Left lung (tissue), 10 donors: ENCODE measurements around the gene GOLGA8J. TPM values are rescaled to one million over a fixed set of nuclear protein-coding genes. Genes with fewer than 3 reads are reported as not detected.
A peak's percentile ranks its signal among the peaks of the same experiment; 100 is the strongest.
"Not testable (repeated sequence)": the region's sequence is repeated elsewhere in the genome, so short reads cannot be mapped to it uniquely, and the experiment has no call there.

Experiments
- ATAC-seq: fragments of 200-7000 bp; cut with Tn5 transposase; one replicate; pipeline ENCODE4 v1.9.1; 2020; ENCODE audit warnings: moderate library complexity
- DNase-seq, 4 donors: peaks; one replicate each; pipeline ENCODE4 v3.0.0-alpha.2; 2013 to 2020
- H3K27ac ChIP-seq, 2 donors: fragments of 200-600 bp; sonication (generic) in 1 of 2; one replicate each; pipeline versions ENCODE4 v1.5.0 to v1.8.0; 2020 to 2021
- H3K27me3 ChIP-seq, 2 donors: fragments of 200-600 bp; sonication (generic) in 1 of 2; one replicate each; pipeline versions ENCODE4 v1.5.0 to v1.8.0; 2020 to 2021
- H3K36me3 ChIP-seq, 2 donors: fragments of 200-600 bp; sonication (generic) in 1 of 2; one replicate each; pipeline versions ENCODE4 v1.5.0 to v1.8.0; 2020 to 2021
- H3K4me1 ChIP-seq, 2 donors: fragments of 200-600 bp; one replicate each; pipeline ENCODE4 v1.8.0; 2021
- H3K4me3 ChIP-seq, 2 donors: fragments of 200-600 bp; sonication (generic) in 1 of 2; one replicate each; pipeline versions ENCODE4 v1.5.0 to v1.8.0; 2020 to 2021; ENCODE audit warnings: mild to moderate bottlenecking in 1 of 2
- H3K9me3 ChIP-seq, 2 donors: fragments of 200-600 bp; sonication (generic) in 1 of 2; one replicate each; pipeline versions ENCODE4 v1.5.0 to v1.8.0; 2020 to 2021
- intact Hi-C, 2 donors: fragments of 100-400 bp; cut with DNase I; formaldehyde crosslinking; loops; one replicate each; pipeline versions ENCODE4 v1.11.2 to v1.14.2; 2022
- polyA plus RNA-seq, 6 donors: library from polyadenylated mRNA; unstranded; fragments of 120-200 nt; gene quantifications; one replicate each; pipeline ENCODE4 v1.2.1, GENCODE V29; 2013; ENCODE audit not compliant: insufficient read length in 6 of 6
- total RNA-seq, 2 donors: library from RNA; stranded (reverse); fragmentation: NEBNext Ultra II Directional; extraction: Animal tissue kit (Norgen Biotek cat#: 25700); gene quantifications; one replicate each; pipeline ENCODE4 v1.2.1, GENCODE V29; 2021
- donor health status: DM: no; HTN: yes; CAD: no.
- donor health status: DM: no; HTN: no; CAD: no.

GOLGA8J gene
- total and polyA plus RNA-seq, 8 donors, result 0.26 to 2.8 (median 1.7) TPM

DNA sequence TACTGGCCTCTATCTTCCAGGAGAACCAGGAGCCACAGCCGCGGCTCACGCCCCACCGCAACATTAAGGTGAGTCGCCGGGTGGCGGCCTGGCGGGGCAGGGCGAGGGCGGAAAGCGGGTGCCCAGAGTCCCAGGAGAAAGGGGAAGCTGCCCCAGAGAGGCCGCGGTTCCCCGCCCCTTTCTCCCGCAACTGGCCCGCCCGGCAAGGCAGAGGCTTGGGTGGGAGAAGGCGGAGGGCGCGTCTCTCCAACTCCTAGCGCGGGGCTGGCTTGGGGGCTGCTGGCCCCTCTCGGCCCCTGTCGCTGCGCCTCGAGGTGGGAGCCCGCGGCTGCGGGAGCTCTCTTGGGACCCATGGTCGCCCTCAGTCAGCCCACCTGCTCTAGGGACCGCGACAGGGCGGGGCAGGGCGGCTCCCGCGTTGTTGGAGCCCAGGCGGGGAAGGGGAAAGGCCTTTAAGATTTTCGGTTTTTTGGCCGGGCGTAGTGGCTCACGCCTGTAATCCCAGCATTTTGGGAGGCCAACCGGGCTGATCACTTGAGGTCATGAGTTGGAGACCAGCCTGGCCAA is 21.3 kb downstream of the GOLGA8J start:
- H3K4me3 ChIP-seq, result peak overlapping the region in 1 of 2 donors; percentile 36
- H3K9me3 ChIP-seq, H3K27ac ChIP-seq, H3K4me1 ChIP-seq, intact Hi-C loops, H3K36me3 ChIP-seq: not testable (repeated sequence)
- peak in 1 of 4 donors; percentile 37 for DNase-seq
- H3K27me3 ChIP-seq, result peaks cover 0 to 10% of the 10 kb centered on the region in 2 donors
- peak; percentile 91 for ATAC-seq

DNA sequence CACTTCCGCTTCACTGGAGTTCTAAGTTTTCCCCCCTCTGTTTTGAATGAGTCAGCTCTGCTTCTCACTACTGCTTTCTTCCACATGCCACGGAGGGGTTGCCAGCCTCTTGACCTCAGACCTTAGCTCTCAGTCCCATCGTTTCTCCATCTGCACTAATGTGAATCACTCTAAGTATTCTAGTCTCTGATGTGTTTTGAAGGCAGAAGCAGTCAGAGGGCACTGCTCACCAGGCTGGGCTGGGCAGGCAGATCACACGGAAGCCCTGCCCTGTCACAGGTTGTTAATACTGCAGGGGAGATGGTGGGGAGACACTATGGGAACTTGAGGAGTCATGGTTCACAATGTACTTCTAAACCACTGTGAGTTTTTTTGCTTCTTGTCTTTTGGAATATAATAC is 27.8 kb downstream of the GOLGA8J start:
- H3K4me1 ChIP-seq, H3K9me3 ChIP-seq, H3K27me3 ChIP-seq, H3K36me3 ChIP-seq, H3K4me3 ChIP-seq, H3K27ac ChIP-seq, intact Hi-C loops, DNase-seq, ATAC-seq: not testable (repeated sequence)

DNA sequence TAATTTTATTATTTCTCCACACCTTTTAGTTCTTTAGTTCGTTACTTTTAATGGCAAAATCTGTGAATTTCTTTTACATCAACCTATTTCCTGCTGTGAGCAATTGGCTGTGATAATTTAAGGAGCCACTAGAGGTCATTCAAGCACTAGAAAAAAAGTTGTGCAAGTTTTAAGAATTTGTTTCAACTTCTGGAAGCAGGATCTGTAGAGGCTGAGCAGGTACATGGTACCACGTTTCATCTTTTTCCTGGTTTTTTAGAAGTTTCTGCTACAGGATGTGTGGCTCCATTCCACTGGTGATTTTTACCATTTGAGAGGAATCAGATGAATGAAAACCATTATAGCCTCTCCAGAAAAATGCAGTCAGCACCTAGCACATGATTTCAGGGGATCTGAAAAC is 47.3 kb downstream of the GOLGA8J start:
- H3K27me3 ChIP-seq, H3K4me3 ChIP-seq, H3K9me3 ChIP-seq, ATAC-seq, H3K27ac ChIP-seq, DNase-seq, H3K4me1 ChIP-seq, intact Hi-C loops, H3K36me3 ChIP-seq: not testable (repeated sequence)

DNA sequence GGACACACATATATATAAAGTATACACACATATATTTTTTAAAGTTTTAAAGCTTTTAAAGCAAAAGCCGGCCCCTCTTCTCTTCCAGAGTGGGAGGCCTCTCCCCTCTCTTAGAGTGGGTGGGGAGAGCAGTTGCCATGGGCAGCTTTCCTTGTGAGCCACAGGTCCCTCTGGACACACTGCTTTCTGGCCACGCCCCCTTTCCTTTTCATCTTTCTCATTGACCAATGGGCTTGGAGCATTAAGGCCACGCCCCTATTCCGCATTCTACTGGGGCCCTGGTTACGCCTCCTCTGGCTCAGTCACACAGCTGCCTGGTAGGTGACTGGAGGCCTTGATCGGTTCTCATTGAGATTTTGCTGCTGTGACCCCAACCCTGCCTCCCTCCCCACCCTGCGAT is 52.0 kb downstream of the GOLGA8J start, which contains the start of gene GOLGA8T:
Gene GOLGA8T (plus strand): TSS at position 301 of the 400 bp plus-strand sequence. CDS start 98 bp downstream, at position 399.
- ATAC-seq, DNase-seq, H3K27me3 ChIP-seq, H3K4me3 ChIP-seq, intact Hi-C loops, H3K27ac ChIP-seq, H3K4me1 ChIP-seq, H3K9me3 ChIP-seq, H3K36me3 ChIP-seq: not testable (repeated sequence)

Other genes with a start within 250 kb of the GOLGA8J start
- under 1 TPM in 1 of 2 donors, not detected in 1; 0.29 TPM for gene GOLGA8T, start 52.1 kb downstream of the GOLGA8J start, total RNA-seq
- not detected for gene GOLGA8T, start 52.1 kb downstream of the GOLGA8J start, polyA plus RNA-seq